Tongue (tissue), 2 donors: ENCODE data around the gene NELFB. TPM values are rescaled to one million over a fixed set of nuclear protein-coding genes. Genes with fewer than 3 reads are reported as not detected.
A peak's percentile ranks its signal among the peaks of the same experiment; 100 is the strongest.

Source experiments
- DNase-seq: peaks from one replicate; pipeline ENCODE4 v3.0.0-alpha.2; 2015
- total RNA-seq: library from RNA; depleted of rRNA; stranded (reverse); fragments of >200 nt; gene quantifications from one replicate; pipeline ENCODE4 v1.2.3, GENCODE V29; 2014

Gene NELFB
- total RNA-seq, 1 donor from 2014 or later, result 50.9 TPM

DNA sequence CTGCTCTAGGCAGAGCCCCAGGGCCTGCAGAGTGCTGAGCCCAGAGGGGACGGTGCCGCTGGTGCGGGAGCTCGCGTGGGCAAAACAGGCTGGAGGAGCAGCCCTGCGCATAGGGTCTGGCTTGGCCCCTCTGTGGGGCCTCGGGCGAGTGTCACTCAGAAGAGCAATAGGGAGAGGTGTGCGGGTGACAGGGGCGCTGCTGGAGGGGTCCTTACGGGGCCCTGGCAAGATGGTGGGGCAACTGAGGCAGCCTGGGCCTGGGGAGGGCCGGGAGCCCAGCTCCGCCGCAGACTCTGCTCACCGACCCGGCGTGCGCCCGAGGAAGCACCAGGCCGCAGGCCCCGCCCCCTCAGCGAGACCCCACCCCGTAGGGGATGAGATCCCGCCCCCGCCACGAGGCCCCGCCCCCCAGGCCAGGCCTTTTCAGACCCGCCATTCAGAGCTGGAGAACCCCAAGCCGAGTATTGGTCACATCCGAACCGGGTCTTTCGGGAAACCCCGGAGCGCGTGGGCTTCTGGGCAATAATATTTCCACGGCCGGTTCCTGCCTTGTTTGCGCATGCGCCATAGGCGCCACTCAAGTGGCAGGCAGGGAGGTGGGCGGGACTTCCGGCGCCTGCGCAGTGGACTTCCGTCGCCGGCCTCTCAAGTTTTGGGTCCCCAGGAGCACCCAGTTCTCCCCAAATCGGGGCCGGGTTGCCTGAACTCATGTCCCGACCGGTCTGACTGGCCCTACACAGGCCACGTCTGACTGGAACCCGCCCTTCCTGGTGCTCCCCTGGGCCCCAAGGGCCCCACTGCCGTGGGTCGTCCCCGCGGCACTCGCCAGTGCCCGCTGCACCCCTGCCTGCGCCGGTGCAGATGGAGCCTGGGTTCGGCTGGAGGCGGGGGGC is 31.8 kb upstream of the NELFB start:
- DNase-seq, result peak; percentile 99

GRCh38 chr9:137224830-137225694 is 30.1 kb upstream of the NELFB start, which contains the start of gene CYSRT1:
Gene CYSRT1, plus strand, starts transcription at chr9:137225174. Its CDS starts 448 bp downstream, at chr9:137225622.
- no peak for DNase-seq

DNA sequence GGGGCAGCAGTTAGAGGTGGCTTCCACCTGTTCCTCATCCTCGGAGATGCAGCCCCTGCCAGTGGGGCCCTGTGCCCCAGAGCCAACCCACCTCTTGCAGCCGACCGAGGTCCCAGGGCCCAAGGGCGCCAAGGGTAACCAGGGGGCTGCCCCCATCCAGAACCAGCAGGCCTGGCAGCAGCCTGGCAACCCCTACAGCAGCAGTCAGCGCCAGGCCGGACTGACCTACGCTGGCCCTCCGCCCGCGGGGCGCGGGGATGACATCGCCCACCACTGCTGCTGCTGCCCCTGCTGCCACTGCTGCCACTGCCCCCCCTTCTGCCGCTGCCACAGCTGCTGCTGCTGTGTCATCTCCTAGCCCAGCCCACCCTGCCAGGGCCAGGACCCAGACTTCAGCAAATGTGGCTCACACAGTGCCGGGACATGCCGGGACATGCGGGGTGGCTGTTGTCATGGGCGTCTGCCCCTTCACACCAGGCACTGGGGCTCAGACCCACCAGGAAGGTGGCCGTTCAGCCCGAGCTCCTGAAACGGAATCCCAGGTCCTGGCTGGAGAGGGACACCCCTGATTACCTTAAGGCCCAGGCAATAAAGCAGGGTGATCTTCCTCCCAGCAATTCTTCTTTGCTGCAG is 29.3 kb upstream of the NELFB start:
- no peak for DNase-seq

DNA sequence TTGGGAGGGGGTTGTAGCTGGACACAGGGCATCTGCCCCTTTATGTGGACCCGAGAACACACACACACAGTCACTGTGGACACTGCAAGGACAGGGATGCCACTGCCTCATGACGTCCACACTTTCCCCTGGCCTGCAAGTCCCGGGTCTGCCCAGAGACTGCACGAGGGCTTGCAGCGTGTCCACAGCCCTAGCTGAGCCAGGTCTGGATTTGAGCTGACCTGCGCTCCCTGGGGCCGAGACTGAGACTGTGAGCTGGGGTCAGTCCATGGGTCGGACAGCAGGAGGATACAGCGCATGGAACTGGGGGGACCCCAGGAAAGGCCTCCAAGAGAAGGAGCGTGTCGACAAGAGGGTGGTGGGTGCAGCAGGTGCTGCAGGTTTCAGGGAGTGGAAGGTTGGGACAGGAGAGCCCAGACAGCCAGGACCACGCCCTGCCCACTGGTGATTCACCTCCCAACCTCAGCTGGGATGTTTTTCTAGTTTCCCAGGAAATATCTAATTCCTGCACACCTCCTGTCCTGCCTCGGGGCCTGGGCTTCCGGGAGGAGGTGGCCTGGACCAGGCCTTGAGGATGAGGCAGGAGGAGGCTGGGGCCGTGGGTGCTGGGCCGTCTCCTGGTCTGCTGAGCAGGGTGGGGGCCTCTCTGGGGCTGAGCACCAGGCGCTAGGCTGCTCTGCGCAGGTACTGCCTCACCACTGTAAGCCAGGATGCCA is 28.6 kb upstream of the NELFB start:
- DNase-seq, result no peak

DNA sequence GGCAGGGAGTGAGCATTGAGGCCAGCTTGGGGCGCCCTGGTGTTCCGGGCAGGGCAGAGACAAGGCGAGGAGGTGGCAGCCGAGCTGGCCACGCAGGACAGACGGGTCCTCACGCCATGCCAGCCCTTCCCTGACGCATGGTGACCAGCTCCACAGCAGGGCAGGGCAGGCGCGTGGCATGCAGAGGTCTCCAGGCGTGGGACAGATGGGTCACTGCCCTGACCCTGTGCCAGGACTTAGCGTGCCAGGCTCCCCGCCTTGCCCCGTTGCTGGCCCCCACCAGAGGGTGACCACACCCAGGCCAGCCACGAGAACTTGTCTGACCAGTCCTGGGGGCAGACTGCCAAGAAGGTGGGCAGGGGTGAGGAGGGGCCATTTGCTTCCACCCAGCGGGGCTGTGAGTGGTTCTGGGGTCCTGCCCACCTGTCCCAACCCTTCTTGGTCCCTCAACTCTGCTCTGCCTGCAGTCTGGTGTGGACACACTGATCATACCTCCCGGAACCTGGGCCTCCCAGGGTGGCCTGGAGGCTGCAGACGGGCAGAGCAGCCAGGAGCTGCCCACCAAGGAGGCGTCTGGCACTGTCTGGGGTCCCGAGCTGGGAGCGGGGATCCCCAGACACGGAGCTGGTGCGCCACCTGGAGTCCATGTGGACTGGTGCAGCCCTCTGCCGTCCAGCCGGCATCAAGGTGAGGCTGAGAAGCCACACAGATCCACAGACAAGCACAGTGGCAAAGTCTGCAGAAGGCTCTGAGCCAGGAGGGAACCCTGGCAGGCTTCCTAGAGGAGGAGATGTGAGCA is 27.9 kb upstream of the NELFB start, which contains the start of gene RNF224:
RNF224 (plus strand) TSS at position 449 of the 799 bp plus-strand sequence. CDS start 834 bp downstream, outside the sequence.
- DNase-seq, result peak; percentile 84

GRCh38 chr9:137227853-137228505 is 27.1 kb upstream of the NELFB start:
- no peak for DNase-seq

- DNase-seq, result no peak
These were observed 26.6 kb upstream of the NELFB start for GRCh38 chr9:137228506-137228967.

- DNase-seq, result no peak
These were observed 25.9 kb upstream of the NELFB start for GRCh38 chr9:137228968-137229896.

GRCh38 chr9:137229903-137230704 is 25.0 kb upstream of the NELFB start:
- no peak for DNase-seq

DNA sequence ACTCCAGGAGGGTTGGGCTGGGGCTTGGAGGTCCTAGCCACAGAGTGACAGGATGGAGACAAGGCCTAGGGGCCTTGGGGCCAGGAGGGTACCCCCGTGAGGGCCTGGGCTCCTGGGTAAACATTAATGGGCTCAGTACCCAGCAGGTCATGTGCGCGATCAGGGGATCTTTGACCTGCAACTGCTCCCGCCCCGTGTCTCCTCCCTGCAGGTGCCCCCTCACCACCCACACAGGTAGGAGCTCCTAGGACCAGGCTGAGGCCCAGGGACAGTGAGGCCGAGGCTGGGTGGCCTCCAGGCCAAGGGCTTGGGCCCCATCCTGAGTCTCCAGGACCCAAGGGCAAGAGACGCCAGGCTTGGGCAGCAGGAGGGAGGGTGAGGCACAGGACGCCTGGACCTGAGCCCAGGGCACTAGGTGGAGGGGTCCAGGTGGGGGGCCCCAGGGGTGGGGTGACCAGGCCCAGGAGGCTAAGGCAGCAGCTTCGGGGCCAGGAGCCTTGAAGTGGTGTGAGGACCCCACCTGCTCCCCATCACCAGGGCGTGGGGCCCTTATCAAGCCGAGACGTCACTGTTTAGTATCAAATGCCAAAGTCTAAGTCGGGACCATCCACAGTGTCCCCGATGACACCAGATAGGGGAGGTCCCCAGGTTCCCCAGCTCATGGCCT is 24.3 kb upstream of the NELFB start, which contains the start of gene SLC34A3:
SLC34A3 (plus strand) TSS at position 197 of the 667 bp plus-strand sequence. CDS start 802 bp downstream, outside the sequence.
- DNase-seq, result no peak

GRCh38 chr9:137231372-137232039 is 23.6 kb upstream of the NELFB start:
- DNase-seq, result no peak

GRCh38 chr9:137232101-137232500 is 23.0 kb upstream of the NELFB start:
- no peak for DNase-seq

GRCh38 chr9:137232510-137232909 is 22.6 kb upstream of the NELFB start:
- no peak for DNase-seq

GRCh38 chr9:137233143-137233980 is 21.8 kb upstream of the NELFB start:
- DNase-seq, result no peak

DNA sequence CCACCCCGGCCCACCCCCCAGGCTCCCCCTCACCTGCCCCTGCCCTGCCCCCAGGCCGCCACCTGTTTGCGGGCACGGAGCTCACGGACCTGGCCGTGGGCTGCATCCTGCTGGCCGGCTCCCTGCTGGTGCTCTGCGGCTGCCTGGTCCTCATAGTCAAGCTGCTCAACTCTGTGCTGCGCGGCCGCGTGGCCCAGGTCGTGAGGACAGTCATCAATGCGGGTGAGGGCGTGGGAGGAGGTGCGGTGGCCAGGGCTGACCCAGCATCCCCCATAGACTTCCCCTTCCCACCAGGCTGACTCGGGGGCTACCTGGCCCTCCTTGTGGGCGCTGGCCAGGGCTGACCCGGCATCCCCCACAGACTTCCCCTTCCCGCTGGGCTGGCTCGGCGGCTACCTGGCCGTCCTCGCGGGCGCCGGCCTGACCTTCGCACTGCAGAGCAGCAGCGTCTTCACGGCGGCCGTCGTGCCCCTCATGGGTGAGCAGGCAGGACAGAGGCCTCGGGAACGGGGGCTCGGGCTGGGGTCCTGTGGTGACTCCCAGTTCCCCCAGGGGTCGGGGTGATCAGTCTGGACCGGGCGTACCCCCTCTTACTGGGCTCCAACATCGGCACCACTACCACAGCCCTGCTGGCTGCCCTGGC is 21.0 kb upstream of the NELFB start:
- DNase-seq, result no peak
